ENCODE data around the gene NISCH. TPM values are rescaled to one million over a fixed set of nuclear protein-coding genes. Genes with fewer than 3 reads are reported as not detected.

The NISCH gene
- polyA plus RNA-seq, 2 donors, result 32.2 to 59.6 TPM

DNA sequence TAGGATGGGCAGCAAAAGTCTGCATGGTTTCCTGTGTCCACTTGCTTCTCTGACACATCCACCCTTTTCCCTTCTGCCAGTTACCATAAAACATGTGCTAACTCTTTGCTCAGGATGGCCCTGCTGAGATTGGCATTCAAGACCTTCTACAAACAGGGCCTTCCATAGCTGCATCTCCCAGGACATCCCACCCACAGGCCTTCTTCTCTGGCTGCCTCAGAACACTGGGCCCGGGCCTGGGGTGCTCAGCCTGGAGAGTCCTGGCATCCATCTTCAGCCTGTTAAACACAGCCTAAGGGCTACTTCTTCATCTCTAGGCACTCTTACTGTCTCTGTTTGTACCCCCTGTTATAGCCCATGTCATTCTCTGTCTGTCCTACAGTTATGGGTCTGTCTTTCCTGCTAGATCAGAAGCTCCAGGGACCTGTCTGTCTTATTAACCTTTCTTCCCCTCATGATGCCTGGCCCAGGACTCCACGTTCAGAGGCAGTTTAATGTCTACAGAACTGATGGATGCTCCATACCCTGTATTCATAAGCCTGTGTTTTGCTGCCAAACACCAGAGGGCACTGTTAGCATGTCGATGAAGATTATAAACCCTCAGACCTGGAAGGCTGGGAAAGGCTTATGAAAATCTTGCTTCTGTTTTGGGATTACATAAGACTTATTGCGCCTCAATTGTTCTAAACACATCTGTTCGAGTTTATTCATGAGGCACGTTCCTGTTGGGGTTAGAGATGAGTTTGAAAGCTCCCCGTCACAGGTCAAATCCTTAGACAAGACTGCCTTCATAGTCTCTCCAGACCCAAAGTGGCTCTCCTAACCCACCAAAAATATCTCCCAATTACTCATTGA lies 27.0 kb upstream of the NISCH start:
- H3K4me1 ChIP-seq (ENCODE audit: control insufficient read depth in 2 of 2, insufficient read depth in 2 of 2, low read length in 1 of 2), result peaks cover 0 to 2% of the 10 kb centered on the region in 2 donors
- H3K27ac ChIP-seq (ENCODE audit: low read depth in 2 of 2, low read length in 1 of 2), result no peak overlapping the region
- no peaks in the 10 kb centered on the region for H3K9me3 ChIP-seq (ENCODE audit: control insufficient read depth in 2 of 2, insufficient read depth in 1 of 2, low read depth in 1 of 2, low read length in 1 of 2)
- H3K27me3 ChIP-seq (ENCODE audit: control insufficient read depth in 1 of 2, insufficient read depth in 2 of 2, low read length in 2 of 2), result no peaks in the 10 kb centered on the region
- H3K36me3 ChIP-seq (ENCODE audit: control insufficient read depth in 2 of 2, insufficient read depth in 2 of 2, low read length in 1 of 2), result no peaks in the 10 kb centered on the region
- no peak overlapping the region for H3K4me3 ChIP-seq (ENCODE audit: low read depth in 1 of 2, low read length in 2 of 2)
- 10% methylated on average over 7 of the region's 7 CpGs for WGBS, 2 donors

DNA sequence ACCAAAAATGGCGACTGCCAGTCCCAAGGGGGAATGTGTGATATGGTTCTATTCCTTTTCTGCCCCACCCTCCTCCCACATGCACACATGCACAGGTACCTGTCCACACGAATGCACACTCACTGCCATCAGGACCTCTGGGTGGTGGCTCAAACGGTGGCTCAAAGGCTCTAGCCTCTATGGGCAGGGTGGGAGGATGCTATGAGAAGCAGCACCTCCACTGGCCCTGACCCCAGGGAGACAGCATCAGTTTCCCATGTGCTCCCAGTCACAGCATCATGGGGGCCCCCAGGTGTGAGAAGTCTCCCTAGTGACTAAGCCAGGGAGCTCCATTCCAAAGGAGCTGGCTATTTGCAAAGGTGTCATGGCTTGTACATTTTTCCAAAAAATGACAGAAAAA lies 26.4 kb upstream of the NISCH start:
- H3K27ac ChIP-seq (ENCODE audit: low read depth in 2 of 2, low read length in 1 of 2), result no peak overlapping the region

DNA sequence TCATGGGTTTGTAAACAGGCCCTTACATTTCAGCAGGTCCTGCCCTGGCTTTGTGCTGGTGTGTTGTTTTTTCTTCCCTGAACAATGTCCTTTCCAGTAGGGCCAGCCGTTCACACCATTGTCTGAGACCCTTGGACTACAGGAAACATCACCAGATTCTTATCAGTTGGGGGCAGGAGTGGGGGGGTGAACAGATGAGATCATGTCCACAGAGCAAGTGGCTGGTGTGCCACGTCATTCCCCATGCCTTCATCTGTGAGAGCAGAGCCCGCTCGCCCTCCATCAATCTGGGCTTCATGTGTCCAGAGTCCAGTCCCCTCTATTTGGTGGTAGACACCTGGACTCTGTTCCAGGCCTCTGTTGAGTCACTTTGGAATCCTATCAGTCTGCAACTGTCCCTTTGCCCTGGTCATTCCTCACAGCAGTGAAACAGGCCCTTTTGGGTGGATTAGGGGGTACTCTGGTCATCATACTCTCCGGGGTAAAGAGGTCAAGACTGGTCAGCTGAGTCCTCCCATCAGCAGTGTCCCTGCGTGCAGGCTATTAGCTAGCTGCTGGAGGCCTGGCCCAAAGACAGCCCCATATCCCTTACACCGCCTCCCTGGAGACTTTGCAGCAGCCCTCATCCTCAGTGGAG lies 25.5 kb upstream of the NISCH start:
- peaks cover 0 to 5% of the 10 kb centered on the region in 2 donors for H3K4me1 ChIP-seq (ENCODE audit: control insufficient read depth in 2 of 2, insufficient read depth in 2 of 2, low read length in 1 of 2)
- no peaks in the 10 kb centered on the region for H3K9me3 ChIP-seq (ENCODE audit: control insufficient read depth in 2 of 2, insufficient read depth in 1 of 2, low read depth in 1 of 2, low read length in 1 of 2)
- 80 to 86% methylated on average over 7 of the region's 7 CpGs for WGBS, 2 donors
- H3K27me3 ChIP-seq (ENCODE audit: control insufficient read depth in 1 of 2, insufficient read depth in 2 of 2, low read length in 2 of 2), result no peaks in the 10 kb centered on the region
- H3K27ac ChIP-seq (ENCODE audit: low read depth in 2 of 2, low read length in 1 of 2), result no peak overlapping the region
- H3K36me3 ChIP-seq (ENCODE audit: control insufficient read depth in 2 of 2, insufficient read depth in 2 of 2, low read length in 1 of 2), result no peaks in the 10 kb centered on the region
- H3K4me3 ChIP-seq (ENCODE audit: low read depth in 1 of 2, low read length in 2 of 2), result no peak overlapping the region

More for the DNA sequence above, 26.4 kb upstream of the NISCH start:
- H3K27me3 ChIP-seq (ENCODE audit: control insufficient read depth in 1 of 2, insufficient read depth in 2 of 2, low read length in 2 of 2), result no peaks in the 10 kb centered on the region
- H3K4me1 ChIP-seq (ENCODE audit: control insufficient read depth in 2 of 2, insufficient read depth in 2 of 2, low read length in 1 of 2), result peaks cover 0 to 5% of the 10 kb centered on the region in 2 donors
- no peaks in the 10 kb centered on the region for H3K9me3 ChIP-seq (ENCODE audit: control insufficient read depth in 2 of 2, insufficient read depth in 1 of 2, low read depth in 1 of 2, low read length in 1 of 2)
- no peaks in the 10 kb centered on the region for H3K36me3 ChIP-seq (ENCODE audit: control insufficient read depth in 2 of 2, insufficient read depth in 2 of 2, low read length in 1 of 2)
- 43 to 52% methylated on average over 3 of the region's 3 CpGs for WGBS, 2 donors
- no peak overlapping the region for H3K4me3 ChIP-seq (ENCODE audit: low read depth in 1 of 2, low read length in 2 of 2)

DNA sequence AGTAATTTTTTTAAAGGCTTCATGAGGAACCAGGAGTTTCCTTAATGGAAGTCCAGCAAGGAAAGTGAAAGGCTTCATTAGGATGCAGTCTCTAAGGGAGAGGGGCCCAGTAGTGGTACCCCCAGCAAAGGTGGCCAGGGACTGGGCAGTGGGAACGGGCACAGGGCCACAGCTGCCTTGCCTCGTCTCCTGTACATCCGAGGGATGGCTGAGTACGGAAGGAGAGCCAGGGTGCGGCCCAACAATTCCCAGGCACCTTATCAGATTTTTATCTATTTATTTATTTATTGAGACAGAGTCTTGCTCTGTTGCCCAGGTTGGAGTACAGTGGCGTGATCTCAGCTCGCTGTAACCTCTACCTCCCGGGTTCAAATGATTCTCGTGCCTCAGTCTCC lies 25.0 kb upstream of the NISCH start:
- no peaks in the 10 kb centered on the region for H3K36me3 ChIP-seq (ENCODE audit: control insufficient read depth in 2 of 2, insufficient read depth in 2 of 2, low read length in 1 of 2)
- H3K4me1 ChIP-seq (ENCODE audit: control insufficient read depth in 2 of 2, insufficient read depth in 2 of 2, low read length in 1 of 2), result peaks cover 0 to 5% of the 10 kb centered on the region in 2 donors
- no peak overlapping the region for H3K4me3 ChIP-seq (ENCODE audit: low read depth in 1 of 2, low read length in 2 of 2)
- H3K27me3 ChIP-seq (ENCODE audit: control insufficient read depth in 1 of 2, insufficient read depth in 2 of 2, low read length in 2 of 2), result no peaks in the 10 kb centered on the region
- no peaks in the 10 kb centered on the region for H3K9me3 ChIP-seq (ENCODE audit: control insufficient read depth in 2 of 2, insufficient read depth in 1 of 2, low read depth in 1 of 2, low read length in 1 of 2)
- no peak overlapping the region for H3K27ac ChIP-seq (ENCODE audit: low read depth in 2 of 2, low read length in 1 of 2)
- 85 to 96% methylated on average over 9 of the region's 9 CpGs for WGBS, 2 donors

DNA sequence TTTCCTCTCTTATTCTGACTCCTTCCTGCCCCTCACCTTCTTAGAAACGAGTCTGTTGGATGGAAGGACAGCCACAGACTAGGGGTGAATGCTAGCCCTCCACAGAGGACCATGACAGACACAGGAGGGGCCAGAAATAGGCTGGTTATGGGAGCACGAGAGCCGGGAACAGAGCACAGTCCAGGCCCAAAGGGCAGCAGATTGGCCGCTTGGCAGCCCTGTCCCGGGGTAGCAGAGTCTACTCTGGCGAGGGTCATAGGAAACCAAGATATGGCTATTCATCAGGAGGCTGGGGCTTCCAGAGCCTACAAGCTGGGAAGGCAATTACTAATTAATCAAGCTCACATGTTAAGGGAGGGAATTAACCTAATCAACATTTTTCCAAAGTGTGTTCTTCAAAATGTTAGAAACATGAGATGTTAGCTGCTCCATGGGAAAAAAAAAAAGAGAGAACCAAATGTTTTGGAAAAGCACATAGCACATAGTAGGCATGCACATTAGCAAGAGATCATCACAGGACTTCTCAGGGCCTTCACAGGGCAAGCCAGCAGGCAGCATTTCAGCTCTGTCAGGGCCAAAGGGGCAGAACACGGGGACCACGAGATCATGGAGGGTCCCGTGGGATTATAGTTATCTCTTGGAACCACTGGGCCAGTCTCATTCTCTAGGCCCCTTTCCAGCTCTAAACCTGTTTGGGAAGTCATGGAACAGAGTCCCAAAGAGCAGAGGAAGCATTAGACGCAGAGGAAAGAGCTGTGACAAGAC lies 23.8 kb upstream of the NISCH start:
- Histone ChIP-seq H3K4me3 (ENCODE audit: low read depth in 1 of 2, low read length in 2 of 2) (no peak overlapping the region), H3K27me3 (ENCODE audit: control insufficient read depth in 1 of 2, insufficient read depth in 2 of 2, low read length in 2 of 2) (no peaks in the 10 kb centered on the region), H3K27ac (ENCODE audit: low read depth in 2 of 2, low read length in 1 of 2) (no peak overlapping the region), H3K36me3 (ENCODE audit: control insufficient read depth in 2 of 2, insufficient read depth in 2 of 2, low read length in 1 of 2) (no peaks in the 10 kb centered on the region), H3K4me1 (ENCODE audit: control insufficient read depth in 2 of 2, insufficient read depth in 2 of 2, low read length in 1 of 2) (peaks cover 0 to 5% of the 10 kb centered on the region in 2 donors), H3K9me3 (ENCODE audit: control insufficient read depth in 2 of 2, insufficient read depth in 1 of 2, low read depth in 1 of 2, low read length in 1 of 2) (no peaks in the 10 kb centered on the region)
- WGBS, 2 donors, result 70 to 76% methylated on average over 10 of the region's 10 CpGs

DNA sequence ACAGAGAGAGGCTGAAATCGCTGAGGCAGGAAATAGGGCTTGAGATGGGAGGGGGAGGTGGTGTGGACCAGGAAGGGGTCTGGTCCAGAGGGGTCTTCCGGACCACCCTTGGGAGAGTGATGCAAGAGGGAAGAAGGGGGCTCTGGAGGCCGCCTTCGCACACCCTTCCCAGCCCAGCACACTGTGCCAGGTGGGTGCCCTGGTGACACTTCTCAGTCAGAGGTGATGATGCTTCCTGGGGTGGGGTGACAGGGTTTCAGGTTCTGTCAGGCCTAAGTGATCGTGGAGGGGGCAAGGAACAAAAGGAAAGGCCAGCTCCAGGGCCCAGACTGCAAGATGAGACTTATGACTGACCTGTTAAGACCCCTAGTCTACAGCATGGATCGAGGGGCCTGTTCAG lies 23.2 kb upstream of the NISCH start:
- Histone ChIP-seq H3K27ac (ENCODE audit: low read depth in 2 of 2, low read length in 1 of 2) (no peak overlapping the region), H3K4me1 (ENCODE audit: control insufficient read depth in 2 of 2, insufficient read depth in 2 of 2, low read length in 1 of 2) (peaks cover 0 to 5% of the 10 kb centered on the region in 2 donors), H3K4me3 (ENCODE audit: low read depth in 1 of 2, low read length in 2 of 2) (no peak overlapping the region), H3K36me3 (ENCODE audit: control insufficient read depth in 2 of 2, insufficient read depth in 2 of 2, low read length in 1 of 2) (no peaks in the 10 kb centered on the region), H3K27me3 (ENCODE audit: control insufficient read depth in 1 of 2, insufficient read depth in 2 of 2, low read length in 2 of 2) (no peaks in the 10 kb centered on the region), H3K9me3 (ENCODE audit: control insufficient read depth in 2 of 2, insufficient read depth in 1 of 2, low read depth in 1 of 2, low read length in 1 of 2) (no peaks in the 10 kb centered on the region)
- WGBS, 2 donors, result 79 to 80% methylated on average over 6 of the region's 6 CpGs

DNA sequence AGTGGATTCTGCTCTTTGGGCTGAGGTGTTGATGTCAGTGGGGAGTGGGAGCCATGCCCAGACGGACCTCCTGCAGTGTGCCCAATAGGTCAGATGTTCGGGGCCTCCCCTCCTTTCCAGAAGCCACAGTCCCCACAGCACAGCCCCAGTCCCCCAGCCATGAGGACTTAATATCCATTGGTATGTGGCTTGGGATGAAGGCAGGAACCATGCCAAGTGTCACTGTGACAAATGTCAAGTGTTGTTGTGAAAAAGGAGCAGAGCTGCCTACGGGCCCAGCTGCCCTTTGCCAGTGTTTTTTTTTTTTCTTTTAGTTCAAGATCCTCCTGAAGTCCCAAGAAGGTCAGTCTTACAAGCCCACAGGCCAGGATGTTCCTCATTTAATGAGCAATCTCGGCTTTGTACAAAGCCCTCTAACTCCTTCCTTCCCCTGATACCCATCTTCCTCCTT lies 22.7 kb upstream of the NISCH start:
- no peaks in the 10 kb centered on the region for H3K36me3 ChIP-seq (ENCODE audit: control insufficient read depth in 2 of 2, insufficient read depth in 2 of 2, low read length in 1 of 2)
- 71 to 74% methylated on average over 4 of the region's 4 CpGs for WGBS, 2 donors
- no peak overlapping the region for H3K27ac ChIP-seq (ENCODE audit: low read depth in 2 of 2, low read length in 1 of 2)
- no peak overlapping the region for H3K4me3 ChIP-seq (ENCODE audit: low read depth in 1 of 2, low read length in 2 of 2)
- no peaks in the 10 kb centered on the region for H3K27me3 ChIP-seq (ENCODE audit: control insufficient read depth in 1 of 2, insufficient read depth in 2 of 2, low read length in 2 of 2)
- no peaks in the 10 kb centered on the region for H3K9me3 ChIP-seq (ENCODE audit: control insufficient read depth in 2 of 2, insufficient read depth in 1 of 2, low read depth in 1 of 2, low read length in 1 of 2)
- H3K4me1 ChIP-seq (ENCODE audit: control insufficient read depth in 2 of 2, insufficient read depth in 2 of 2, low read length in 1 of 2), result peaks cover 0 to 10% of the 10 kb centered on the region in 2 donors

DNA sequence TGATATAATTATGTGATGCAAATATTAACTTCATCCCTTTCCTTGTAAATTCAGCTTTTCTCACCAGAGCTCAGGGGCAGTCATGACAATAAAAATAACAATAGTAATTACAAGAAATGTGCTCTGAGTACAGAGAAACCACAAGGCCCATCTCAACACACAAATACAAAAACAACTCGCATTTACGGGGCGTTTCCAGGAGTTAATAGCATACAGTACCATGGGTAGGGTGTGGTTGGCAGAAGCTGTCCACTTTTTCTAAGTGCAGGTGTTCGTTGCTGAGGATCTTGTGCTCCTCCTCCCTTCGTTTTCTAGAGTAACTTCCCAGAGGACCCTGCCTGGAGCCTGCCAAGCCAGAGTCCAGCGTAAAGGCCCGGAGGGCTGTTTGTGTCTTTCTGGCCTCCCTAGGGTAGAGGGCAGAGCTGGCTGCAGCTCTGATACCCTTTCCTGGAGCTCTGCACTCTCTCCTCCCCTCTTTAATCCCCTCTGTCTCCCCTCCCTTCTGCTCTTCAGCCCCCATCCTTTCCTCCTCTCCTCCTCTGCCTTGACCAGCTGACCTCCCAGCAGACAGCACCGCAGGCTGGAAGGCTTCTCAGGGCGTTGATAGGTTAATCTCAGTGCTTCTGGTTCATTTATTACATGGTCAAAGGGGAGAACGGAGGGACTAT lies 21.9 kb upstream of the NISCH start:
- no peaks in the 10 kb centered on the region for H3K27me3 ChIP-seq (ENCODE audit: control insufficient read depth in 1 of 2, insufficient read depth in 2 of 2, low read length in 2 of 2)
- no peaks in the 10 kb centered on the region for H3K36me3 ChIP-seq (ENCODE audit: control insufficient read depth in 2 of 2, insufficient read depth in 2 of 2, low read length in 1 of 2)
- 43 to 50% methylated on average over 10 of the region's 10 CpGs for WGBS, 2 donors
- H3K4me1 ChIP-seq (ENCODE audit: control insufficient read depth in 2 of 2, insufficient read depth in 2 of 2, low read length in 1 of 2), result peaks cover 0 to 14% of the 10 kb centered on the region in 2 donors
- H3K27ac ChIP-seq (ENCODE audit: low read depth in 2 of 2, low read length in 1 of 2), result peak overlapping the region in 1 of 2 donors; percentile 16
- no peaks in the 10 kb centered on the region for H3K9me3 ChIP-seq (ENCODE audit: control insufficient read depth in 2 of 2, insufficient read depth in 1 of 2, low read depth in 1 of 2, low read length in 1 of 2)
- H3K4me3 ChIP-seq (ENCODE audit: low read depth in 1 of 2, low read length in 2 of 2), result no peak overlapping the region

DNA sequence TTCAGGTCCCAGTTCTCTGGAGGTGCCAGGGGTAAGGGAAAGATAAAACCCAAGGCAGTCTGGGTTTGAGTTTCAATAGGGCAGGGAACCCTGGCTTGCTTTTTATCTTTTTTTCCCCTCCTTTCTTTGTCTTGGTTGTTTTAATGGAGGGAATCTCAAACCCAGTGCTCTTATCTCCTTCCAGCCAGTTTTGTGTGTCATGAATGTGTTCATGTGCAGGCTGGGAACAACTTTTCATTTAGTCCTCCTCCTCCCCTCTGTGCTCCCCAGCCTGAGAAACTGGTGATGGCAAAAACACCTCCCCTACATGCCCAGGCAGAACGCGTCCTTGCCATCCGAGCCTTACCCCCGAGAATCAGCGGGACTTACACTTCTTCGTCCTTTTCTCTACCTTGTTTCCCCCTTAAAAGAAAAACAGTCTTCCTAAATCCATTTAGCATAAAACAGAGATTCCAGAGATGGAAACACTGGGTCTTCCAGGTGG lies 21.4 kb upstream of the NISCH start:
- Histone ChIP-seq H3K27me3 (ENCODE audit: control insufficient read depth in 1 of 2, insufficient read depth in 2 of 2, low read length in 2 of 2) (no peaks in the 10 kb centered on the region), H3K4me1 (ENCODE audit: control insufficient read depth in 2 of 2, insufficient read depth in 2 of 2, low read length in 1 of 2) (peaks cover 0 to 13% of the 10 kb centered on the region in 2 donors), H3K9me3 (ENCODE audit: control insufficient read depth in 2 of 2, insufficient read depth in 1 of 2, low read depth in 1 of 2, low read length in 1 of 2) (no peaks in the 10 kb centered on the region), H3K4me3 (ENCODE audit: low read depth in 1 of 2, low read length in 2 of 2) (no peak overlapping the region), H3K27ac (ENCODE audit: low read depth in 2 of 2, low read length in 1 of 2) (no peak overlapping the region), H3K36me3 (ENCODE audit: control insufficient read depth in 2 of 2, insufficient read depth in 2 of 2, low read length in 1 of 2) (no peaks in the 10 kb centered on the region)
- WGBS, 2 donors, result 52 to 57% methylated on average over 6 of the region's 6 CpGs

Data from esophagus (tissue), 2 donors.